ENCODE results near the gene MLLT10.
A peak's percentile ranks its signal among the peaks of the same experiment; 100 is the strongest.
"Not testable (repeated sequence)": the region's sequence is repeated elsewhere in the genome, so short reads cannot be mapped to it uniquely, and the experiment has no call there.

MLLT10 gene

GRCh38 chr10:21584834-21585530, 51.0 kb downstream of the MLLT10 start:
- no CpG with 5 or more reads among the region's 9 CpGs for WGBS (ENCODE audit: extremely low coverage, insufficient coverage, low lambda C conversion rate)
- H3K79me1 ChIP-seq (ENCODE audit: low read length), result peaks cover 5% of the 10 kb centered on the region
- no peak overlapping the region for H3K9ac ChIP-seq (ENCODE audit: low read length)
- H2AK5ac ChIP-seq (ENCODE audit: low read length), result no peak overlapping the region
- no peaks in the 10 kb centered on the region for H3K36me3 ChIP-seq (ENCODE audit: control insufficient read depth, insufficient read depth, low read length)
- H3K56ac ChIP-seq (ENCODE audit: low read length), result no peak overlapping the region
- no peaks in the 10 kb centered on the region for H3K4me1 ChIP-seq (ENCODE audit: control insufficient read depth, low read depth, low read length)
- no peak overlapping the region for H4K5ac ChIP-seq (ENCODE audit: low read length)
- H2BK15ac ChIP-seq (replicated peaks; ENCODE audit: low read depth), result no peak overlapping the region
- peaks cover 15% of the 10 kb centered on the region for H3K79me2 ChIP-seq (ENCODE audit: control insufficient read depth, insufficient read depth, low read length)
- no peak overlapping the region for H3K4ac ChIP-seq (ENCODE audit: low read depth, low read length)
- no peak overlapping the region for H2BK5ac ChIP-seq (ENCODE audit: low read length)
- H3K4me3 ChIP-seq (ENCODE audit: low read length), result no peak overlapping the region
- no peak overlapping the region for H4K8ac ChIP-seq (ENCODE audit: low read depth, low read length)
- H3K23ac ChIP-seq (ENCODE audit: low read length), result no peak overlapping the region
- DNase-seq, result no peak
- H3K27ac ChIP-seq (ENCODE audit: low read depth, low read length), result no peak overlapping the region
- H3K27me3 ChIP-seq (ENCODE audit: insufficient read depth, low read length, poor library complexity), result no peaks in the 10 kb centered on the region
- no peak overlapping the region for H2BK120ac ChIP-seq (ENCODE audit: low read depth, low read length)
- H3K18ac ChIP-seq (ENCODE audit: low read length), result no peak overlapping the region
- no peak overlapping the region for H3K4me2 ChIP-seq (ENCODE audit: low read length)

GRCh38 chr10:21587391-21587790, 53.4 kb downstream of the MLLT10 start:
- H3K18ac ChIP-seq (ENCODE audit: low read length), result no peak overlapping the region
- H4K5ac ChIP-seq (ENCODE audit: low read length), result no peak overlapping the region
- no peak overlapping the region for H3K4me3 ChIP-seq (ENCODE audit: low read length)
- no peak overlapping the region for H2AK5ac ChIP-seq (ENCODE audit: low read length)
- peaks cover 13% of the 10 kb centered on the region for H3K79me2 ChIP-seq (ENCODE audit: control insufficient read depth, insufficient read depth, low read length)
- no peak for DNase-seq
- no peak overlapping the region for H3K9ac ChIP-seq (ENCODE audit: low read length)
- peaks cover 4% of the 10 kb centered on the region for H3K79me1 ChIP-seq (ENCODE audit: low read length)
- H3K4me2 ChIP-seq (ENCODE audit: low read length), result no peak overlapping the region
- no peaks in the 10 kb centered on the region for H3K4me1 ChIP-seq (ENCODE audit: control insufficient read depth, low read depth, low read length)
- no peak overlapping the region for H2BK15ac ChIP-seq (replicated peaks; ENCODE audit: low read depth)
- no peak overlapping the region for H3K56ac ChIP-seq (ENCODE audit: low read length)
- H2BK120ac ChIP-seq (ENCODE audit: low read depth, low read length), result no peak overlapping the region
- no peaks in the 10 kb centered on the region for H3K27me3 ChIP-seq (ENCODE audit: insufficient read depth, low read length, poor library complexity)
- H3K4ac ChIP-seq (ENCODE audit: low read depth, low read length), result no peak overlapping the region
- H3K36me3 ChIP-seq (ENCODE audit: control insufficient read depth, insufficient read depth, low read length), result no peaks in the 10 kb centered on the region
- H3K27ac ChIP-seq (ENCODE audit: low read depth, low read length), result no peak overlapping the region
- no peak overlapping the region for H2BK5ac ChIP-seq (ENCODE audit: low read length)
- no peak overlapping the region for H4K8ac ChIP-seq (ENCODE audit: low read depth, low read length)
- no peak overlapping the region for H3K23ac ChIP-seq (ENCODE audit: low read length)

GRCh38 chr10:21588159-21588558, 54.1 kb downstream of the MLLT10 start:
- H3K27me3 ChIP-seq (ENCODE audit: insufficient read depth, low read length, poor library complexity); H3K23ac ChIP-seq (ENCODE audit: low read length); H2BK5ac ChIP-seq (ENCODE audit: low read length); H2BK120ac ChIP-seq (ENCODE audit: low read depth, low read length); H3K36me3 ChIP-seq (ENCODE audit: control insufficient read depth, insufficient read depth, low read length); H3K4ac ChIP-seq (ENCODE audit: low read depth, low read length); H3K4me3 ChIP-seq (ENCODE audit: low read length); DNase-seq; H4K5ac ChIP-seq (ENCODE audit: low read length); H3K27ac ChIP-seq (ENCODE audit: low read depth, low read length); H3K9ac ChIP-seq (ENCODE audit: low read length); H2AK5ac ChIP-seq (ENCODE audit: low read length); H3K18ac ChIP-seq (ENCODE audit: low read length); H3K4me1 ChIP-seq (ENCODE audit: control insufficient read depth, low read depth, low read length); H2BK15ac ChIP-seq (replicated peaks; ENCODE audit: low read depth); H4K8ac ChIP-seq (ENCODE audit: low read depth, low read length); H3K79me1 ChIP-seq (ENCODE audit: low read length); H3K4me2 ChIP-seq (ENCODE audit: low read length); H3K56ac ChIP-seq (ENCODE audit: low read length): not testable (repeated sequence)
- no CpG with 5 or more reads among the region's 7 CpGs for WGBS (ENCODE audit: extremely low coverage, insufficient coverage, low lambda C conversion rate)
- peaks cover 12% of the 10 kb centered on the region for H3K79me2 ChIP-seq (ENCODE audit: control insufficient read depth, insufficient read depth, low read length)

DNA sequence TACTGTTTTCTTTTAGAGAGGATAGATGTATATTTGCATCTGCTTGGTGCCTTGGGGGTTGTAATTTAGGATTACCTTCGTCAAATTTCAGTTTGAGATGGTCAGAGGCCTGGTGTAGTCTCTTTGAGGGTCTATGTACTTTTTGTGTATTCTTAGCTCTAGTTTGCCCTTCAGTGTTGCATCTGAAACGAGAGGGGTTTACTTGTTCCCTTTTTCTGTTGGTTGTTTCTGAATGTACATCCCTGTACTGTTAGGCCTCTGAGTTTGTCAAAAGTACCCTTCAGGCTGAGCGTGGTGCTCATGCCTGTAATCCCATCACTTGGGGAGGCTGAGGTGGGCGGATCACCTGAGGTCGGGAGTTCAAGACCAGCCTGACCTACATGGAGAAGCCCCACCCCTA, 60.0 kb downstream of the MLLT10 start:
- WGBS (ENCODE audit: extremely low coverage, insufficient coverage, low lambda C conversion rate), result no CpG with 5 or more reads among the region's 5 CpGs
- Histone ChIP-seq H2BK15ac (replicated peaks; ENCODE audit: low read depth) (no peak overlapping the region), H3K79me2 (ENCODE audit: control insufficient read depth, insufficient read depth, low read length) (peaks cover 12% of the 10 kb centered on the region), H3K36me3 (ENCODE audit: control insufficient read depth, insufficient read depth, low read length) (no peaks in the 10 kb centered on the region), H3K56ac (ENCODE audit: low read length) (no peak overlapping the region), H3K4me1 (ENCODE audit: control insufficient read depth, low read depth, low read length) (no peaks in the 10 kb centered on the region), H3K4me2 (ENCODE audit: low read length) (no peak overlapping the region), H2AK5ac (ENCODE audit: low read length) (no peak overlapping the region), H3K23ac (ENCODE audit: low read length) (no peak overlapping the region), H4K5ac (ENCODE audit: low read length) (no peak overlapping the region), H3K4me3 (ENCODE audit: low read length) (no peak overlapping the region), H2BK120ac (ENCODE audit: low read depth, low read length) (no peak overlapping the region), H3K9ac (ENCODE audit: low read length) (no peak overlapping the region), H3K27ac (ENCODE audit: low read depth, low read length) (no peak overlapping the region), H3K79me1 (ENCODE audit: low read length) (peaks cover 7% of the 10 kb centered on the region), H3K27me3 (ENCODE audit: insufficient read depth, low read length, poor library complexity) (no peaks in the 10 kb centered on the region), H4K8ac (ENCODE audit: low read depth, low read length) (no peak overlapping the region), H3K18ac (ENCODE audit: low read length) (no peak overlapping the region), H3K4ac (ENCODE audit: low read depth, low read length) (no peak overlapping the region), H2BK5ac (ENCODE audit: low read length) (no peak overlapping the region)
- no peak for DNase-seq

- no peaks in the 10 kb centered on the region for H3K4me1 ChIP-seq (ENCODE audit: control insufficient read depth, low read depth, low read length)
- H4K5ac ChIP-seq (ENCODE audit: low read length), result no peak overlapping the region
- no peak overlapping the region for H3K18ac ChIP-seq (ENCODE audit: low read length)
- H3K36me3 ChIP-seq (ENCODE audit: control insufficient read depth, insufficient read depth, low read length), result no peaks in the 10 kb centered on the region
- no peak overlapping the region for H2AK5ac ChIP-seq (ENCODE audit: low read length)
- H3K27me3 ChIP-seq (ENCODE audit: insufficient read depth, low read length, poor library complexity), result no peaks in the 10 kb centered on the region
- no peak overlapping the region for H3K4me2 ChIP-seq (ENCODE audit: low read length)
- H3K79me1 ChIP-seq (ENCODE audit: low read length), result peaks cover 1% of the 10 kb centered on the region
- H3K27ac ChIP-seq (ENCODE audit: low read depth, low read length), result no peak overlapping the region
- H3K4me3 ChIP-seq (ENCODE audit: low read length), result no peak overlapping the region
- no peak overlapping the region for H2BK15ac ChIP-seq (replicated peaks; ENCODE audit: low read depth)
- no peak overlapping the region for H3K9ac ChIP-seq (ENCODE audit: low read length)
- no peak overlapping the region for H4K8ac ChIP-seq (ENCODE audit: low read depth, low read length)
- H3K23ac ChIP-seq (ENCODE audit: low read length), result no peak overlapping the region
- no peak overlapping the region for H3K4ac ChIP-seq (ENCODE audit: low read depth, low read length)
- H2BK5ac ChIP-seq (ENCODE audit: low read length), result no peak overlapping the region
- DNase-seq, result peak; percentile 38
- no peak overlapping the region for H3K56ac ChIP-seq (ENCODE audit: low read length)
- no CpG with 5 or more reads among the region's 2 CpGs for WGBS (ENCODE audit: extremely low coverage, insufficient coverage, low lambda C conversion rate)
- H3K79me2 ChIP-seq (ENCODE audit: control insufficient read depth, insufficient read depth, low read length), result no peaks in the 10 kb centered on the region
- no peak overlapping the region for H2BK120ac ChIP-seq (ENCODE audit: low read depth, low read length)
These were observed 65.5 kb downstream of the MLLT10 start for GRCh38 chr10:21599582-21599981.

- Histone ChIP-seq H3K4me2 (ENCODE audit: low read length) (no peak overlapping the region), H2BK120ac (ENCODE audit: low read depth, low read length) (no peak overlapping the region), H3K18ac (ENCODE audit: low read length) (no peak overlapping the region), H3K79me1 (ENCODE audit: low read length) (peaks cover 6% of the 10 kb centered on the region), H3K9ac (ENCODE audit: low read length) (no peak overlapping the region), H3K79me2 (ENCODE audit: control insufficient read depth, insufficient read depth, low read length) (peaks cover 2% of the 10 kb centered on the region), H4K5ac (ENCODE audit: low read length) (no peak overlapping the region), H3K4me1 (ENCODE audit: control insufficient read depth, low read depth, low read length) (no peaks in the 10 kb centered on the region), H3K4me3 (ENCODE audit: low read length) (no peak overlapping the region), H3K23ac (ENCODE audit: low read length) (no peak overlapping the region), H4K8ac (ENCODE audit: low read depth, low read length) (no peak overlapping the region), H3K4ac (ENCODE audit: low read depth, low read length) (no peak overlapping the region), H3K27me3 (ENCODE audit: insufficient read depth, low read length, poor library complexity) (no peaks in the 10 kb centered on the region), H2BK15ac (replicated peaks; ENCODE audit: low read depth) (no peak overlapping the region), H3K56ac (ENCODE audit: low read length) (no peak overlapping the region), H3K36me3 (ENCODE audit: control insufficient read depth, insufficient read depth, low read length) (no peaks in the 10 kb centered on the region), H2BK5ac (ENCODE audit: low read length) (no peak overlapping the region), H3K27ac (ENCODE audit: low read depth, low read length) (peak overlapping the region; percentile 51), H2AK5ac (ENCODE audit: low read length) (no peak overlapping the region)
- DNase-seq, result no peak
- WGBS (ENCODE audit: extremely low coverage, insufficient coverage, low lambda C conversion rate), result no CpG with 5 or more reads among the region's 1 CpG
These were observed 66.9 kb downstream of the MLLT10 start for GRCh38 chr10:21600804-21601433.
